Measurements from ENCODE around the gene ZNF311. TPM values are rescaled to one million over a fixed set of nuclear protein-coding genes. Genes with fewer than 3 reads are reported as not detected.
A peak's percentile ranks its signal among the peaks of the same experiment; 100 is the strongest.

The ZNF311 gene
- not detected in 2 replicates for total RNA-seq (2014; rRNA removed; shearing (Covaris generic))

DNA sequence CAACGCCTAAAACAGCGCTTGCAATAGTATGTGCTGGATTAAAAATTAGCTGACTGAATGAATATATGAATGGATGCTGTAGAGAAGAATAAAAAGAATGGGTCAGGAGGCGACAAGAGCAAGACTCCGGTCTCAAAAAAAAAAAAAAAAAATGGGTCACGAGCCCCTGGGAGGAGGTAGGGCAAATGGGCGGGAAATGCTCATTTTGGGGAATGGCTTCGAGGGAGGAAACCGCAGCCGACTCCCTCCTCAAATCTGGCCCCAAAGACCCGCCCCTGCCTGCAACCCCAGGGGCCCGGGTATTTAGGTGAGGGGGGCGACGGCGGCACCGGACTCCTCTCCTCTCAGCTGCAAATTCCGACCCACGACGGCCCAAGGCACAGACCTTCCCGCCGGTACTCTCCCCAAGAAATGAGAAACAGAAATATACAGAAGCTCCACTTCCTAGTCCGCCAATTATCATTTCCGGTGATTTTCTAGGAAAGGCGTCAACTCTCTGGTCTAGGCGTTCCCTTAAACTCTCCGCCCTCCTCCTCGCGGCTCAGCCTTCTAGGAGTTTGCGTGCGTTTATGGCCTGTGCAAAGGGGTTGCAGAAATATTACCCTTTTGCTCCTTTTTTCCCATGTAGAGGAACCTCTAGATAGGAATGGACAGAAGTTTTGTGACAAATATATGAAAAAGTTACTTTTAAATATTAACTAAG is at the start of gene ZNF311:
Gene ZNF311, minus strand, starts transcription at position 133 of the 703 bp plus-strand sequence. CDS start 1,361 bp downstream, outside the sequence.
- Histone ChIP-seq H3K27me3 (replicated peaks) (peaks cover 22% of the 10 kb centered on the region), H3K27ac (no peak within 1 kb of the TSS), H3K36me3 (no peaks in the 10 kb centered on the region), H3K4me3 (no peak within 1 kb of the TSS), H3K4me1 (replicated peaks) (no peaks in the 10 kb centered on the region), H3K9me3 (replicated peaks) (no peaks in the 10 kb centered on the region)
- no peak for DNase-seq (ENCODE audit: low read depth in 1 of 2, low spot score in 2 of 2)

DNA sequence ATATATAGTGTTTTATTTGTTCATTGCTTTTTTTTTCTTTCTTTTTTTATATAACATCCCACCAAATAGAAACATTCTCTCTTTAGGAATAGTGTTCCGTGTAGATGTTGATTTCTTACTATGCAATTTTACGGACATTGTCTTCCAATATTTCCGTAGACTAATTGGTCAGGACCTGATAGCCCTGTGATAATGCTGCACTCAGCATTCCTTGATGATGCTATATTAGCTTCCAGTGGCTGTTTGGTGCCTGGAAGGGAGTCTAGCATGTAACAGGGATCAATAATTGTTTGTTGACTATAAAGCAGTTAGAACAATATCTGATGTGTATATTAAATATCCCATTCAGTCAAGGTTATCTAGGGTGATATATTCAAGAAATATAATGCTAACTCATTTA is 46.6 kb upstream of the ZNF311 start:
- DNase-seq (ENCODE audit: low read depth in 1 of 2, low spot score in 2 of 2), result no peak

DNA sequence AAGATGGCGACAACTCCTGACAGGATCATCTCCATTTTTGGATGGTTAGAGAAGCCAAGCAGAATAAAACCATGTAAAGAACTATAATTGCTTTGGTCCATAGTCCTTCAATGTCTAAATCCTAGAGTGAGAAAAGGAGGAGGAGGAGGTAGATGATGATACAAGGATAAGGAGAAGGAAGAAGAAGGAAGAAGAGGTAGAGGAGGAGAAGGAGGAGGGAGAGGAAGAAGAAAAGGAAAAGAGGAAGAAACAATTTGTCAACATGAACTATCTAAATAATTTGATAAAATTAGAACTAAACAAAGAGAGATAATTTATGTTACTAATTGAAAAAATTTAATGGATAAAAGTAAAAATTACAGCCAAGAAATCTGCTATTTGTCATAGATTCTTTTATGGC is 40.0 kb upstream of the ZNF311 start, which contains the start of gene OR2W1:
Gene OR2W1, minus strand, starts transcription at position 101 of the 400 bp plus-strand sequence. Its CDS starts 0 bp downstream, at position 101.
- no peaks in the 10 kb centered on the region for H3K27me3 ChIP-seq (replicated peaks)
- no peak within 1 kb of the TSS for H3K4me3 ChIP-seq
- no peak within 1 kb of the TSS for H3K27ac ChIP-seq
- H3K9me3 ChIP-seq (replicated peaks), result no peaks in the 10 kb centered on the region
- no peaks in the 10 kb centered on the region for H3K4me1 ChIP-seq (replicated peaks)
- H3K36me3 ChIP-seq, result no peaks in the 10 kb centered on the region
- DNase-seq (ENCODE audit: low read depth in 1 of 2, low spot score in 2 of 2), result no peak

More for the DNA sequence above, 46.6 kb upstream of the ZNF311 start:
- no peaks in the 10 kb centered on the region for H3K4me1 ChIP-seq (replicated peaks)
- H3K27me3 ChIP-seq (replicated peaks), result no peaks in the 10 kb centered on the region
- H3K4me3 ChIP-seq, result no peak overlapping the region
- H3K27ac ChIP-seq, result no peak overlapping the region
- H3K36me3 ChIP-seq, result no peaks in the 10 kb centered on the region
- H3K9me3 ChIP-seq (replicated peaks), result no peaks in the 10 kb centered on the region

DNA sequence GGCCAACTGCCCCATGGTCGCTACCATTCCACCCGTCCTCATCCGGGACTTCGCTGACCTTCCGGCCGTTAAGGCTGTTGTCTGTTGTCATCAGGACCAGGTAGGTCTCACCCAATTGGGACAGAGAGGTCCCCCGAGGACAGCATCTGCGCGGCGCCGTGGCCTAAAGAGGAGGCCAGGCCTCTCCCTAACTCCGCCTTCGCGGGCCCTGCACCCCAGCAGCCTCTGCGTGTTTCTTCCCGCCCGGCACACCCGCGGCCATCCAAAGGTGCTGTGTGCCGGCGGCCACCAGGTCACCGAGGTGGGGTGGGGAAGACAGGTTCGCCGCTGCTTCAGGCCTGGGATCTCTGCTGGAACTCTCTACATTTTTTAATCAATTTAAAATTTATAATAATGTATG is 30.8 kb upstream of the ZNF311 start:
- H3K36me3 ChIP-seq, result no peaks in the 10 kb centered on the region
- DNase-seq (ENCODE audit: low read depth in 1 of 2, low spot score in 2 of 2), result no peak
- H3K4me1 ChIP-seq (replicated peaks), result no peaks in the 10 kb centered on the region
- peaks cover 3% of the 10 kb centered on the region; the same call in 1 of the 2 replicates for H3K27me3 ChIP-seq (replicated peaks)
- H3K9me3 ChIP-seq (replicated peaks), result no peaks in the 10 kb centered on the region
- no peak overlapping the region for H3K4me3 ChIP-seq
- no peak overlapping the region for H3K27ac ChIP-seq

DNA sequence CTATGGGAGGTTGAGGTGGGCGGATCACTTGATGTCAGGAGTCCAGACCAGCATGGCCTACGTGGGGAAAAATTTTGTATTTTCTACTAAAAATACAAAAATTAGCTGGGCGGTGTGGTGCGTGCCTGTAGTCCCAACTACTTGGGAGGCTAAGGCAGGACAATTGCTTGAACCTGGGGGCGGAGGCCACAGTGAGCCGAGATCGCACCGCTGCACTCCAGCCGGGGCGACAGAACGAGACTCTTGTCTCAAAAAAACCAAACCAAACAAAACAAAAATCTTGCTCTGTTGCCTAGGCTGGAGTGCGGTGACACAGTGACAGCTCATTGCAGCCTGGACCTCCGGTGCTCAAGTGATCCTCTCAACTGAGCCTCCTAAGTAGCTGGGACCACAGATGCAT is 23.7 kb upstream of the ZNF311 start:
- no peak for DNase-seq (ENCODE audit: low read depth in 1 of 2, low spot score in 2 of 2)

DNA sequence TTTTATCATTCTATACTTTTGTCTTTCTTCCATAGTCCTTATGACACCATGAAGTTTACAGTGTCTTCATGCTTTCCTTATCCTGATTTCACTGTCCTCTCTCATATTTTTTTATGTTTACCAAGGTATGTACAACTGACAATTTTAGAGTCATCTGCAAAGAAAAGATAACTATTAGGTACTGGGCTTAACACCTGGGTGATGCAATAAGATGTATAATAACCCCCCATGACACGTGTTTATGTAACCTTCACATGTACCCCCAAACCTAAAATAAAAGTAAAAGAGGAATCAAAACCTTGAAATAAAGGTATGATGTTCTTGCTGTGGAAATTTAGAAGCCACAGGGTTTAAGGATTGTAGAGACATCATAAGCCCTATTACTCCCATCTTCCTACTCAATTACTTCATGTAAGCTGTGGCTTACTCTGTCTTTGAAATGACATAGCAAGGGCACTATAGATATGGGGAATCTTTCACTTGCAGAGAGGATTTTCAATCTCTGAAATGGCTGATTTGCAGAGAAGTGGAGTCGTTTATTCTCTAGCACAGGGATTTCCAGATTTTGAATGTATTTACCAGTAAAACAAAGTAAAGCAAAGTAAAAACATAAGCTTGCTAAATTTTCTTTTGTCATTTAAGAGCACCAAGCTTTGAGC is 20.9 kb upstream of the ZNF311 start:
- no peaks in the 10 kb centered on the region; the same call in 1 of the 2 replicates for H3K27me3 ChIP-seq (replicated peaks)
- no peaks in the 10 kb centered on the region for H3K4me1 ChIP-seq (replicated peaks)
- DNase-seq (ENCODE audit: low read depth in 1 of 2, low spot score in 2 of 2), result no peak
- H3K9me3 ChIP-seq (replicated peaks), result no peaks in the 10 kb centered on the region
- no peaks in the 10 kb centered on the region for H3K36me3 ChIP-seq
- no peak overlapping the region for H3K27ac ChIP-seq
- H3K4me3 ChIP-seq, result no peak overlapping the region

More for the DNA sequence above, 23.7 kb upstream of the ZNF311 start:
- Histone ChIP-seq H3K27ac (no peak overlapping the region), H3K4me3 (no peak overlapping the region), H3K27me3 (replicated peaks) (no peaks in the 10 kb centered on the region; the same call in 1 of the 2 replicates), H3K4me1 (replicated peaks) (no peaks in the 10 kb centered on the region), H3K9me3 (replicated peaks) (no peaks in the 10 kb centered on the region), H3K36me3 (no peaks in the 10 kb centered on the region)

DNA sequence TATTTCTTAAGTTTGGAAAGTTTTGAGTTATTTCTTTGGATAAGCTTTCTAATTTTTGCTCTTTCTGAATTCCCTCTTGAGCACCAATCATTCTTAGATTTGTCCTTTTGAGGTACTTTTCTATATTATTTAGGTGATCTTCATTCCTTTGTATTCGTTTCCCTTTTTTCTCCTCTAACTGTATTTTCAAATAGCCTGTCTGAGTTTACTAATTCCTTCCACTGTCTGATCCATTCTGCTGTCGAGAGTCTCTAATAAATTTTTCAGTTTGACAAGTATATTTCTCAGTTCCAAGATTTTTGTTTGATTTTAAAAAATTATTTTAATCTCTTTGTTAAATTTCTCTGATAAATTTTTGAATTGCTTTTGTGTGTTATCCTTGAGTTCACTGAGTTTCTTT is 16.3 kb upstream of the ZNF311 start:
- DNase-seq (ENCODE audit: low read depth in 1 of 2, low spot score in 2 of 2), result no peak
- Histone ChIP-seq H3K27me3 (replicated peaks) (no peaks in the 10 kb centered on the region), H3K9me3 (replicated peaks) (no peaks in the 10 kb centered on the region), H3K4me3 (no peak overlapping the region), H3K27ac (no peak overlapping the region), H3K4me1 (replicated peaks) (0 out of 2 replicates have a peak, but pooled peaks cover 7% of the 10 kb centered on the region), H3K36me3 (no peaks in the 10 kb centered on the region)

DNA sequence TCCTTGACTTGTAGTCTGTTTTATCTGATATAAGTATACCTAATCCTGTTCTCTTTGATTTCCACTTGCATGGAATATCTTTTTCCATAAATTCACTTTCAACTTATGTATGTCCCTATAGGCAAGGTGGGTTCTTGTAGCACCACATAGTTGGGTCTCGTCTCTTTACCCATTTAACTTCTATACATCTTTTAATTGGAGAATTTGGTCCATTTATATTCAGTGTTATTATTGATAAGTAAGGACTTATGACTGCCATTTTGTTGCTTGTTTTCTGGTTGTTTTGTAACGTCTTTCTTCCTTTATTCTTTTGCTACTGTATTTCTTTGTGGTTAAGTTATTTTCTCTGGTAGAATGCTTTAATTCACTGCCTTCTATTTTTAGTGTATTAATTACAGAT is 14.5 kb upstream of the ZNF311 start:
- no peaks in the 10 kb centered on the region for H3K36me3 ChIP-seq
- H3K4me3 ChIP-seq, result no peak overlapping the region
- H3K4me1 ChIP-seq (replicated peaks), result 0 out of 2 replicates have a peak, but pooled peaks cover 9% of the 10 kb centered on the region
- DNase-seq (ENCODE audit: low read depth in 1 of 2, low spot score in 2 of 2), result no peak
- no peak overlapping the region for H3K27ac ChIP-seq
- H3K27me3 ChIP-seq (replicated peaks), result no peaks in the 10 kb centered on the region
- 0 out of 2 replicates have a peak, but pooled peaks cover 4% of the 10 kb centered on the region for H3K9me3 ChIP-seq (replicated peaks)

DNA sequence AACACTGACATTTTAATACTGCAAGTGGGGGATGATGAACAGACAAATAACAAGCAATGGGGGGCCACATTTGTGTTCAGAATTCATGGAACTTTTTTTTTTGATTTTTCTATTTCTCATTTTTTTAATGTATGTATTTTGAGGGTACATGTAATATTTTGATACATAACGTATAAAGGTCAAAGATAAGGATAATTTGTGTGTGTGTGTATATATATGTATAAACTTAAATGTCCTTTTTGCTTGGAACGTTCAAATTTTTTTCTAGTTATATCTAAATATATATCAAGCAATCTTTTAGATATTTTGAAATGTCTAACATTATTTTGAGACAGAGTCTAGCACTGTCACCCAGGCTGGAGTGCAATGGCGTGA is 12.3 kb upstream of the ZNF311 start:
- Histone ChIP-seq H3K4me1 (replicated peaks) (0 out of 2 replicates have a peak, but pooled peaks cover 9% of the 10 kb centered on the region), H3K36me3 (no peaks in the 10 kb centered on the region), H3K27me3 (replicated peaks) (peaks cover 3% of the 10 kb centered on the region), H3K27ac (no peak overlapping the region), H3K9me3 (replicated peaks) (0 out of 2 replicates have a peak, but pooled peaks cover 4% of the 10 kb centered on the region), H3K4me3 (no peak overlapping the region)
- no peak for DNase-seq (ENCODE audit: low read depth in 1 of 2, low spot score in 2 of 2)

DNA sequence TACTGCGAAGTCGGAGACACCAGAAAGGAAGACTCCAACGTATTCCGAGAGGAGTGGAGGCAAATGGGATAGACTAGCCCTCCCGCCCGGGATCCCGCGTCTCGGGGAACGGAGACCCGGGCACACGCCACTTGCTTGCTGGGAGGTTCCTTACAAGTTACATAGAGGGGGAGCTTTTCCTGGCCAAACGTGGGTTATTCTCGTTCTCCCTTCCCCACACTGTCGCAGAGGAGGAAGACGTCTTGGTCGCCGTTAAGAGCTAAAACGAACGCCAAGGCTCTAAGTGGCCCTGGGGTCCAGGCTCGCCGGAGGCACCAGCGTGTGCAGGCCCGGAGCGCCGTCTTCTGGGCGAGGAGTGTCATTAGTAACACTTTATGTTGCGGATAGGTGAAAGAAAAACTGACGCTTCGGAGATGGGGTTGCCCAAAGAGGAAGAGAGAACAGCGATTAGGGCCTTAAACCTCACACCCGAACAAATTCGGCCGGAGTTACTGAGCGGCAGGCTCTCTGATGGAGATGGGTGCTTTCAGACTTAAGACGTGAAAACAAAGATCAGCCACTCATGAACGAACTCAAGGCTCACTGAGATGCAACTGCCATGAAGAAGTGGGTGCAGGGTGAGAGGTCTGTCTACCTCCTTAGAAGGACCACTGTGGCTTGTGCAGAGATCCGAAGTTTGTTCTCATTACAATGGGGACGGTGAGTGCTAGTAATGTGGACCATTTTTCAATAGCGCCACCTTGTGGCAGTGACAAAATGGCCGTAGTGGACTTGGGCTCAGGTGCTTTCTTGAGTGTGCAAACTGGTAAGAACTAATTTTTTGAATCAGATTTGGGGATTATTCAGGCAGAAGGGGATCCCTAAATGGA is 11.7 kb upstream of the ZNF311 start:
- H3K27ac ChIP-seq, result no peak overlapping the region
- peak overlapping the region; percentile 38 for H3K4me3 ChIP-seq
- H3K27me3 ChIP-seq (replicated peaks), result peaks cover 10% of the 10 kb centered on the region
- DNase-seq (ENCODE audit: low read depth in 1 of 2, low spot score in 2 of 2), result peak; percentile 67 to 69
- H3K9me3 ChIP-seq (replicated peaks), result 0 out of 2 replicates have a peak, but pooled peaks cover 4% of the 10 kb centered on the region
- no peaks in the 10 kb centered on the region for H3K36me3 ChIP-seq
- H3K4me1 ChIP-seq (replicated peaks), result 0 out of 2 replicates have a peak, but pooled peaks cover 9% of the 10 kb centered on the region

DNA sequence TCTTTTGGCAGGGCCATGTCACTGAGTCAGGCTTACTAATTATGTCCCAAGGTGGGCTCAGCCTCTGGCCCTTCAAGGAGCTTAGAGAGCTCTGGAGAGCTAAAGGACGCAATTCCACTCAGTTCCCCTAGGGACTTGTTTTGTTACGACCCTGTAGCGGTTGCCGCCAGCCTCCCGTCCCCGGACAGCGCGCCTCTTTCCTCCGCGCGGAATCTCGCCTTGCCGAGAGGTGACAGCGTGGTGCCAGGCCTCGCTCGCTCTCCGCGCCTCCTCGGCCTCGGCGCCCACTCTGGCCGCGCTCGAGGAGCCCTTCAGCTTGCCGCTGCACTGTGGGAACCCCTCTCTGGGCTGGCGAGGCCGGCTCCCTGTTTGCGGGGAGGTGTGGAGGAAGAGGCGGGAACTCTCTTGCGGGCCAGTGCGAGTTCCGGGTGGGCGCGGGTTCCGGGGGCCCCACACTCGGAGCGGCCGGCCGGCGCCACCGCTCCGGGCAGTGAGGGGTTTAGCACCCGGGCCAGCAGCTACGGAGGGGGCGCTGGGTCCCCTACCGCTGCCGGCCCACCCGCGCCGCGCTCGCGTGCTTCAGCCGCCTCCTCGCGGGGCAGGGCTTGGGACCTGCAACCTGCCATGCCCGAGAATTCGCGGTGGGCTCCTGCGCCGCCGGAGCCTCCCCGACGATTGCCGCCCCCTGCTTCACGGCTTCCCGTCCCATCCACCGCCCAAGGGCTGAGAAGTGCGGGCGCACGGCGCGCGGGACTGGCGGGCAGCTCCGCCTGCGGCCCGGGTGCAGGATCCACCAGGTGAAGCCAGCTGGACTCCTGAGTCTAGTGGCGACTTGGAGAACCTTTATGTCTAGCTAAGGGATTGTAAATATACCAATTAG is 9.9 kb upstream of the ZNF311 start:
- Histone ChIP-seq H3K9me3 (replicated peaks) (0 out of 2 replicates have a peak, but pooled peaks cover 4% of the 10 kb centered on the region), H3K36me3 (no peaks in the 10 kb centered on the region), H3K27me3 (replicated peaks) (peaks cover 21% of the 10 kb centered on the region), H3K4me3 (no peak overlapping the region), H3K4me1 (replicated peaks) (0 out of 2 replicates have a peak, but pooled peaks cover 9% of the 10 kb centered on the region), H3K27ac (no peak overlapping the region)
- DNase-seq (ENCODE audit: low read depth in 1 of 2, low spot score in 2 of 2), result no peak

DNA sequence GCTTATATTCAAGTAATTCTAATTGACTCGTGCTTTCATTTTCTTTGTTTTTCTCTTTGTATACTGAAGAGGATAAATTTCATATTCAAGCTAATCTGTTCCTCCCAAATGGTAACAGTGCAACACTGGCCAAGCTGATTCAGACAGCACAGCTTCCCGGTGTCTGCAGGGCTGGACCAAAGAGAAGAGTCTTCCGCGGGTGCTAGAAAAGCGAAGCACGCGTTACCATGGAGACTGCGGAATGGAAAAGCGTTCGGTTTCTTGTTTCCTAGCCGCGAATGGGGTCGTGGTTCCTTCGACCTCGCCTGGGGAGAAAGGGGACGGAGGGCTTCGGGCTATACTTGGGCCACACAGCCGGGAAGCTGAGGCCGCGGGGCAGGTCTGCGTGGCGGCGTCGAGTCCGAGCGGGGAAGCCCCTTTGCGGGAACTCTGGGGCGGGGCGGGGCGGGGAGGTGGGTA is 6.2 kb upstream of the ZNF311 start:
- DNase-seq (ENCODE audit: low read depth in 1 of 2, low spot score in 2 of 2), result peak in 1 of 2 experiments; percentile 21

More for the DNA sequence above, 6.2 kb upstream of the ZNF311 start:
- H3K9me3 ChIP-seq (replicated peaks), result 0 out of 2 replicates have a peak, but pooled peaks cover 4% of the 10 kb centered on the region
- H3K27me3 ChIP-seq (replicated peaks), result peaks cover 36% of the 10 kb centered on the region
- H3K4me3 ChIP-seq, result peak overlapping the region; percentile 20
- 0 out of 2 replicates have a peak, but pooled peaks cover under 1% of the 10 kb centered on the region for H3K4me1 ChIP-seq (replicated peaks)
- no peak overlapping the region for H3K27ac ChIP-seq
- no peaks in the 10 kb centered on the region for H3K36me3 ChIP-seq

All from SJSA1 (cell line).